Spleen (tissue), 11 donors: Measurements from ENCODE around the gene GATAD1. TPM values are rescaled to one million over a fixed set of nuclear protein-coding genes. Genes with fewer than 3 reads are reported as not detected.
A peak's percentile ranks its signal among the peaks of the same experiment; 100 is the strongest.

Experiments used
- DNase-seq: peaks from one replicate; pipeline ENCODE4 v3.0.0-alpha.2; 2020
- H3K27ac ChIP-seq, 8 donors: fragments of 200-600 bp; sonication (generic) in 7 of 8; 1 replicate in 4 of 8; 2 replicates in 4 of 8; pipeline versions ENCODE4 v1.5.0 to v1.8.0; 2016 to 2021; ENCODE audit warnings: inconsistent platforms in 4 of 8, mild to moderate bottlenecking in 4 of 8, moderate library complexity in 1 of 8
- H3K27me3 ChIP-seq, 7 donors: fragments of 200-600 bp; sonication (generic) in 6 of 7; replicated peaks in 1 of 7; 1 replicate in 4 of 7; 2 replicates in 3 of 7; pipeline versions ENCODE4 v1.5.0 to v1.8.0; 2016 to 2021; ENCODE audit warnings: inconsistent platforms in 3 of 7, mild to moderate bottlenecking in 1 of 7
- H3K36me3 ChIP-seq, 6 donors: fragments of 200-600 bp; sonication (generic) in 5 of 6; 1 replicate in 4 of 6; 2 replicates in 2 of 6; pipeline versions ENCODE4 v1.5.0 to v1.8.0; 2016 to 2021; ENCODE audit warnings: inconsistent platforms in 2 of 6
- H3K4me1 ChIP-seq, 6 donors: fragments of 200-600 bp; sonication (generic) in 5 of 6; 1 replicate in 3 of 6; 2 replicates in 3 of 6; pipeline versions ENCODE4 v1.5.0 to v1.8.0; 2016 to 2021; ENCODE audit warnings: inconsistent platforms in 3 of 6
- H3K4me3 ChIP-seq, 8 donors: fragments of 200-600 bp; sonication (generic) in 7 of 8; 1 replicate in 4 of 8; 2 replicates in 4 of 8; pipeline versions ENCODE4 v1.5.0 to v1.8.0; 2016 to 2021; ENCODE audit warnings: inconsistent platforms in 4 of 8, mild to moderate bottlenecking in 4 of 8, moderate library complexity in 2 of 8
- H3K9me3 ChIP-seq, 8 donors: fragments of 200-600 bp; sonication (generic) in 7 of 8; 1 replicate in 4 of 8; 2 replicates in 4 of 8; pipeline versions ENCODE4 v1.5.0 to v1.8.0; 2016 to 2021; ENCODE audit warnings: inconsistent platforms in 4 of 8
- CTCF ChIP-seq, 11 experiments: fragments of 200-600 bp in 7 of 11; fragments of 450-650 bp in 4 of 11; sonication (generic) in 4 of 11; IDR thresholded peaks in 8 of 11; conservative IDR thresholded peaks in 3 of 11; 1 replicate in 7 of 11; 2 replicates in 4 of 11; pipeline versions ENCODE4 v1.4.0 to v1.8.0; 2016 to 2021; ENCODE audit warnings: antibody characterized with exemption in 11 of 11, inconsistent platforms in 4 of 11, mild to moderate bottlenecking in 1 of 11
- POLR2A ChIP-seq, 3 donors: fragments of 450-650 bp; IDR thresholded peaks; one replicate each; pipeline ENCODE4 v1.5.1; 2017; ENCODE audit warnings: antibody characterized with exemption in 3 of 3, mild to moderate bottlenecking in 1 of 3
- POLR2AphosphoS5 ChIP-seq, 3 donors: sonication (generic); formaldehyde crosslinking; IDR thresholded peaks; one replicate each; pipeline ENCODE4 v1.5.1; 2017; ENCODE audit warnings: antibody characterized with exemption in 3 of 3
- WGBS, 5 donors: extraction: QIAGEN DNeasy Blood & Tissue Kit in 3 of 5; methylation state at CpG; one replicate each; pipeline versions ENCODE4 v1.1.5 to v1.1.7; 2013 to 2018; 5-methylcytosine and 5-hydroxymethylcytosine counted together
- intact Hi-C: fragments of 100-400 bp; cut with DNase I; formaldehyde crosslinking; loops from one replicate; pipeline ENCODE4 v1.15.0; 2023; ENCODE audit warnings: low total_unique reads
- polyA plus RNA-seq, 3 donors: library from polyadenylated mRNA; stranded (reverse); fragments of 200-250 nt; gene quantifications; one replicate each; pipeline ENCODE4 v1.2.1, GENCODE V29; 2013
- total RNA-seq, 7 donors: library from RNA; depleted of rRNA in 3 of 7; stranded (reverse); fragments of >200 nt in 3 of 7; fragmentation: NEBNext Ultra II Directional in 4 of 7; extraction: Animal tissue kit (Norgen Biotek cat#: 25700) in 4 of 7; gene quantifications; one replicate each; pipeline versions ENCODE4 v1.1.0 to v1.2.1, GENCODE V29; 2016 to 2021
- donor health status: healthy with polysubstance abuse.
- donor health status: DM: no; HTN: no; CAD: no; lungs with moderate emphysema.
- donor health status: DM: no; HTN: no; CAD: no.
- donor health status: Bipolar disorder and iron deficiency.
- donor health status: healthy.
- donor health status: DM: no; HTN: no; CAD: no.
- donor health status: DM: yes; HTN: yes; CAD: no.

The GATAD1 gene
- total and polyA plus RNA-seq, 10 donors, result 14.2 to 56.9 (median 35.6) TPM

- no peak for DNase-seq
- Histone ChIP-seq H3K27me3 (peaks cover 0 to 16% (median 0%) of the 10 kb centered on the region in 7 donors), H3K27ac (no peak overlapping the region), H3K9me3 (no peaks in the 10 kb centered on the region), H3K4me3 (no peak overlapping the region), H3K36me3 (no peaks in the 10 kb centered on the region), H3K4me1 (peaks cover 0 to 20% (median 11%) of the 10 kb centered on the region in 6 donors)
- TF ChIP-seq POLR2AphosphoS5 (IDR thresholded peaks at IDR 0.05) (no peak), CTCF (IDR thresholded peaks at IDR 0.05 in 8 of 11, conservative IDR thresholded peaks at IDR 0.05 in 3 of 11) (no peak), POLR2A (IDR thresholded peaks at IDR 0.05) (no peak)
- intact Hi-C loops, result no loop called here
- WGBS, 5 donors, result 52 to 69% (median 54%) methylated on average over 5 of the region's 5 CpGs
These were observed 25.4 kb upstream of the GATAD1 start for GRCh38 chr7:92421676-92422435.

- intact Hi-C loops, result no loop called here
- no peaks in the 10 kb centered on the region for H3K9me3 ChIP-seq
- H3K4me1 ChIP-seq, result peaks cover 0 to 20% (median 11%) of the 10 kb centered on the region in 6 donors
- DNase-seq, result no peak
- 84 to 97% (median 93%) methylated on average over 6 of the region's 6 CpGs for WGBS, 5 donors
- no peak overlapping the region for H3K27ac ChIP-seq
- TF ChIP-seq CTCF (IDR thresholded peaks at IDR 0.05 in 8 of 11, conservative IDR thresholded peaks at IDR 0.05 in 3 of 11), result no peak
- no peak for TF ChIP-seq POLR2A (IDR thresholded peaks at IDR 0.05)
- H3K27me3 ChIP-seq, result peaks cover 0 to 16% (median 0%) of the 10 kb centered on the region in 7 donors
- no peaks in the 10 kb centered on the region for H3K36me3 ChIP-seq
- H3K4me3 ChIP-seq, result no peak overlapping the region
These were observed 24.4 kb upstream of the GATAD1 start for GRCh38 chr7:92422926-92423325.

- WGBS, 5 donors, result 53 to 67% (median 61%) methylated on average over 5 of the region's 5 CpGs
- no peak for DNase-seq
- no peaks in the 10 kb centered on the region for H3K9me3 ChIP-seq
- H3K27me3 ChIP-seq, result peaks cover 0 to 16% (median 0%) of the 10 kb centered on the region in 7 donors
- H3K4me3 ChIP-seq, result peak overlapping the region in 2 of 8 donors; percentile 42 to 69
- intact Hi-C loops, result no loop called here
- TF ChIP-seq POLR2A (IDR thresholded peaks at IDR 0.05) (no peak), POLR2AphosphoS5 (IDR thresholded peaks at IDR 0.05) (no peak), CTCF (IDR thresholded peaks at IDR 0.05 in 8 of 11, conservative IDR thresholded peaks at IDR 0.05 in 3 of 11) (no peak)
- peaks cover 0 to 20% (median 11%) of the 10 kb centered on the region in 6 donors for H3K4me1 ChIP-seq
- no peaks in the 10 kb centered on the region for H3K36me3 ChIP-seq
- H3K27ac ChIP-seq, result peak overlapping the region in 6 of 8 donors; percentile 7 to 68 (median 44)
These were observed 23.6 kb upstream of the GATAD1 start for GRCh38 chr7:92423710-92424131.

- no peak for DNase-seq
- intact Hi-C loops, result no loop called here
- Histone ChIP-seq H3K4me1 (peaks cover 0 to 20% (median 11%) of the 10 kb centered on the region in 6 donors), H3K27me3 (peaks cover 0 to 16% (median 0%) of the 10 kb centered on the region in 7 donors), H3K27ac (no peak overlapping the region), H3K4me3 (no peak overlapping the region), H3K9me3 (no peaks in the 10 kb centered on the region), H3K36me3 (no peaks in the 10 kb centered on the region)
- 42 to 56% (median 51%) methylated on average over 20 of the region's 20 CpGs for WGBS, 5 donors
- TF ChIP-seq POLR2A (IDR thresholded peaks at IDR 0.05) (no peak), CTCF (IDR thresholded peaks at IDR 0.05 in 8 of 11, conservative IDR thresholded peaks at IDR 0.05 in 3 of 11) (peak in 1 of 11 experiments; percentile 18)
These were observed 21.9 kb upstream of the GATAD1 start for GRCh38 chr7:92425311-92425947.
